ENCODE measurements around the gene NFS1. TPM values are rescaled to one million over a fixed set of nuclear protein-coding genes. Genes with fewer than 3 reads are reported as not detected.

NFS1 gene
- total and polyA plus RNA-seq, 4 donors = 30.1 to 55.2 (median 46.1) TPM

GRCh38 chr20:35654415-35654814 is 44.7 kb downstream of the NFS1 start (continued):
- TF ChIP-seq REST (IDR thresholded peaks at IDR 0.05) (no peak), JUND (IDR thresholded peaks at IDR 0.05) (no peak), ATF3 (IDR thresholded peaks at IDR 0.05) (no peak)

GRCh38 chr20:35653893-35654292 is 45.3 kb downstream of the NFS1 start:
- 94% methylated on average over 4 of the region's 4 CpGs for WGBS
- no peaks in the 10 kb centered on the region for H3K27me3 ChIP-seq (ENCODE audit: control insufficient read depth in 4 of 4, insufficient read depth in 4 of 4, low read length in 3 of 4)
- no peak for TF ChIP-seq YY1 (IDR thresholded peaks at IDR 0.05)
- TF ChIP-seq HNF4A (conservative IDR thresholded peaks at IDR 0.05) = no peak
- no peak for TF ChIP-seq MAX (IDR thresholded peaks at IDR 0.05)
- no peak for TF ChIP-seq TAF1 (conservative IDR thresholded peaks at IDR 0.05)
- TF ChIP-seq ATF3 (IDR thresholded peaks at IDR 0.05) = no peak
- no peak for TF ChIP-seq GABPA (IDR thresholded peaks at IDR 0.05 in 1 of 2, conservative IDR thresholded peaks at IDR 0.05 in 1 of 2)
- TF ChIP-seq JUND (IDR thresholded peaks at IDR 0.05) = no peak
- no peak for TF ChIP-seq FOXA1 (IDR thresholded peaks at IDR 0.05)
- TF ChIP-seq CTCF (IDR thresholded peaks at IDR 0.05; ENCODE audit: low read depth, low read length, missing input control) = no peak
- no peak for TF ChIP-seq RXRA (IDR thresholded peaks at IDR 0.05)
- TF ChIP-seq NR2F2 (IDR thresholded peaks at IDR 0.05) = no peak
- TF ChIP-seq ZBTB33 (IDR thresholded peaks at IDR 0.05) = no peak
- no peak for TF ChIP-seq EGR1 (IDR thresholded peaks at IDR 0.05; ENCODE audit: low read depth in 2 of 2)
- no peak for TF ChIP-seq FOXA2 (IDR thresholded peaks at IDR 0.05)
- no peak for TF ChIP-seq RAD21 (IDR thresholded peaks at IDR 0.05)
- TF ChIP-seq HNF4G (IDR thresholded peaks at IDR 0.05) = no peak
- TF ChIP-seq REST (IDR thresholded peaks at IDR 0.05) = no peak
- no peak for TF ChIP-seq SP1 (IDR thresholded peaks at IDR 0.05)
- H3K4me3 ChIP-seq (ENCODE audit: low read depth in 1 of 3, low read length in 3 of 3) = no peak overlapping the region
- H3K36me3 ChIP-seq (ENCODE audit: control insufficient read depth in 4 of 4, insufficient read depth in 3 of 4, low read depth in 1 of 4, low read length in 3 of 4) = peaks cover 1 to 23% (median 20%) of the 10 kb centered on the region in 4 donors
- no peak overlapping the region for H3K9ac ChIP-seq (ENCODE audit: low read depth in 1 of 2, low read length in 2 of 2)
- H3K9me3 ChIP-seq (ENCODE audit: control insufficient read depth in 4 of 4, low read length in 3 of 4) = no peaks in the 10 kb centered on the region
- H3K4me1 ChIP-seq (ENCODE audit: control insufficient read depth in 4 of 4, insufficient read depth in 4 of 4, low read length in 3 of 4) = peaks cover 0 to 14% (median 5%) of the 10 kb centered on the region in 4 donors
- no peak overlapping the region for H3K27ac ChIP-seq (ENCODE audit: low read depth in 1 of 2, low read length in 2 of 2)
- no peak for DNase-seq (ENCODE audit: low spot score)

All from liver (tissue), 9 donors.